ENCODE results near the gene TEX44. TPM values are rescaled to one million over a fixed set of nuclear protein-coding genes. Genes with fewer than 3 reads are reported as not detected.
"Not testable (repeated sequence)": the region's sequence is repeated elsewhere in the genome, so short reads cannot be mapped to it uniquely, and the experiment has no call there.

The TEX44 gene
- total RNA-seq, 2 experiments from 2014 or later = not detected

DNA sequence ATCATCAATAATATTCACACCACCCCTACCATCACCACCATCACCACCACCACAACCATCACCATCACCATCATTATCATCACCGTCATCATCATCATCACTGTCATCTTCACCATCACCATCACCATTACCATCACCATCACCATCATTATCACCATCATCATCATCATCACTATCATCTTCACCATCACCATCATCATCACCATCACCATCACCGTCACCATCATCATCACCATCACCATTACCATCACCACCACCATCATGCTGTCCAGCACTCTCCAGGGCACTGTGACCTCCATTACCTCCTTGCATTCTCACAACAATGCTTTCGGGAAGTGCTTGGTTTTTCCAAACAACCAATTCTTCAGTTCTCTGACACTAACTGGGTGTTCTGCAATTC, 13.1 kb upstream of the TEX44 start:
- intact Hi-C loops (cut with DNase I, micrococcal nuclease) = no loop called here
- POLR2A ChIA-PET = no interaction called here
- Histone ChIP-seq H3K4me1 (ENCODE audit: insufficient read depth, low read length) (no peaks in the 10 kb centered on the region), H3K36me3 (ENCODE audit: insufficient read depth, low read length) (no peaks in the 10 kb centered on the region), H3K4me3 (ENCODE audit: low read length) (no peak overlapping the region), H3K27ac (ENCODE audit: low read depth in 1 of 2, low read length in 2 of 2) (no peak overlapping the region), H3K27me3 (ENCODE audit: control insufficient read depth in 1 of 2, insufficient read depth in 2 of 2, low read length in 2 of 2) (no peaks in the 10 kb centered on the region), H3K9me3 (ENCODE audit: control insufficient read depth in 1 of 2, insufficient read depth in 1 of 2, low read length in 2 of 2) (peaks cover 0 to 5% of the 10 kb centered on the region in 2 experiments)
- no peaks in the 10 kb centered on the region for H3K27me3 Mint-ChIP-seq
- no peak overlapping the region for H3K4me3 Mint-ChIP-seq
- CTCF ChIA-PET = no interaction called here
- DNase-seq (no peak), ATAC-seq (ENCODE audit: poor library complexity) (no peak)
- TF ChIP-seq, protein P1, sequence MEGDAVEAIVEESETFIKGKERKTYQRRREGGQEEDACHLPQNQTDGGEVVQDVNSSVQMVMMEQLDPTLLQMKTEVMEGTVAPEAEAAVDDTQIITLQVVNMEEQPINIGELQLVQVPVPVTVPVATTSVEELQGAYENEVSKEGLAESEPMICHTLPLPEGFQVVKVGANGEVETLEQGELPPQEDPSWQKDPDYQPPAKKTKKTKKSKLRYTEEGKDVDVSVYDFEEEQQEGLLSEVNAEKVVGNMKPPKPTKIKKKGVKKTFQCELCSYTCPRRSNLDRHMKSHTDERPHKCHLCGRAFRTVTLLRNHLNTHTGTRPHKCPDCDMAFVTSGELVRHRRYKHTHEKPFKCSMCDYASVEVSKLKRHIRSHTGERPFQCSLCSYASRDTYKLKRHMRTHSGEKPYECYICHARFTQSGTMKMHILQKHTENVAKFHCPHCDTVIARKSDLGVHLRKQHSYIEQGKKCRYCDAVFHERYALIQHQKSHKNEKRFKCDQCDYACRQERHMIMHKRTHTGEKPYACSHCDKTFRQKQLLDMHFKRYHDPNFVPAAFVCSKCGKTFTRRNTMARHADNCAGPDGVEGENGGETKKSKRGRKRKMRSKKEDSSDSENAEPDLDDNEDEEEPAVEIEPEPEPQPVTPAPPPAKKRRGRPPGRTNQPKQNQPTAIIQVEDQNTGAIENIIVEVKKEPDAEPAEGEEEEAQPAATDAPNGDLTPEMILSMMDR (IDR thresholded peaks at IDR 0.05) = no peak
- peaks cover 2% of the 10 kb centered on the region for H3K9me3 Mint-ChIP-seq
- no peaks in the 10 kb centered on the region for H3K4me1 Mint-ChIP-seq (ENCODE audit: low read depth)
- H3K36me3 Mint-ChIP-seq (ENCODE audit: low read depth) = no peaks in the 10 kb centered on the region
- no peak overlapping the region for H3K27ac Mint-ChIP-seq

DNA sequence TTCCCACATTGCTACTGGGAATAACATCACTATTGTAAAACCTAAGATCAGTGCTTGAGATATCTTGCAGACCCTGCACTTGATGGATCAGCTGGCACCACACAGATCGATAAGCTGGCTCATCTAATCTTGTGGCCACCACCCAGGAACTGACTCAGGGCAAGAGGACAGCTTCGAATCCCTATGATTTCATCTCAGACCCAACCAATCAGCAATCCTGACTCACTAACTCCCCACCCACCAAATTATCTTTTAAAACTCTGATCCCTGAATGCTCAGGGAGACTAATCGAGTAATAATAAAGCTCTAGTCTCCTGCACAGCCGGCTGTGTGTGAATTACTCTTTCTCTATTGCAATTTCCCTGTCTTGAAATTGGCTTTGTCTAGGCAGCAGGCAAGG, 11.3 kb upstream of the TEX44 start:
- CTCF ChIA-PET = no interaction called here
- Histone ChIP-seq H3K4me3 (ENCODE audit: low read length) (no peak overlapping the region), H3K9me3 (ENCODE audit: control insufficient read depth in 1 of 2, insufficient read depth in 1 of 2, low read length in 2 of 2) (no peaks in the 10 kb centered on the region), H3K27ac (ENCODE audit: low read depth in 1 of 2, low read length in 2 of 2) (no peak overlapping the region), H3K36me3 (ENCODE audit: insufficient read depth, low read length) (no peaks in the 10 kb centered on the region), H3K4me1 (ENCODE audit: insufficient read depth, low read length) (no peaks in the 10 kb centered on the region), H3K27me3 (ENCODE audit: control insufficient read depth in 1 of 2, insufficient read depth in 2 of 2, low read length in 2 of 2) (no peaks in the 10 kb centered on the region)
- Mint-ChIP-seq H3K9me3 (peaks cover 2% of the 10 kb centered on the region), H3K27me3 (no peaks in the 10 kb centered on the region), H3K4me3 (no peak overlapping the region), H3K27ac (no peak overlapping the region), H3K4me1 (ENCODE audit: low read depth) (no peaks in the 10 kb centered on the region), H3K36me3 (ENCODE audit: low read depth) (no peaks in the 10 kb centered on the region)
- ATAC-seq (ENCODE audit: poor library complexity) (no peak), DNase-seq (no peak)
- TF ChIP-seq, protein P1 (IDR thresholded peaks at IDR 0.05) = no peak
- intact Hi-C loops (cut with DNase I, micrococcal nuclease) = no loop called here
- POLR2A ChIA-PET = no interaction called here

DNA sequence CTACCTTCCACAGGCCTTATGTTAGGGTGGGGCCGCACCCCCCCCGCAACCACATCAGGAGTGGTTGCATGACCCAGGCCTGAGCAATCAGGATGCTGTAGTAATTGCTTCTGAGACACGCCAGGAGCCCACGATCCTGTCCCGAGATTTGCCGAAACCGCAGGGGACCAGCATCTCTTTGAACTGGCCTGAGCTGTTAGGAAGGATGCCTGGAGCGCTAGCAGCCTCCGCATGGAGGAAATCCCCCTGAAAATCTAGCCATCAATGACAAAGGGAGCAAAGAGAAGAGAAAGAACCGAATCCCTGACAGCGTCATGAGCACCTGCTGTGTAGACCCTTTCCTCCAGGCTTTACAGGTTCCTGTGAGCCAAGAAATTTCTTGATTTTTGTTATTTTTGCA, 8.7 kb upstream of the TEX44 start:
- Mint-ChIP-seq H3K9me3 (no peaks in the 10 kb centered on the region), H3K4me1 (ENCODE audit: low read depth) (no peaks in the 10 kb centered on the region), H3K27me3 (no peaks in the 10 kb centered on the region), H3K4me3 (no peak overlapping the region), H3K27ac (no peak overlapping the region), H3K36me3 (ENCODE audit: low read depth) (no peaks in the 10 kb centered on the region)
- Histone ChIP-seq H3K27me3 (ENCODE audit: control insufficient read depth in 1 of 2, insufficient read depth in 2 of 2, low read length in 2 of 2) (no peaks in the 10 kb centered on the region), H3K9me3 (ENCODE audit: control insufficient read depth in 1 of 2, insufficient read depth in 1 of 2, low read length in 2 of 2) (no peaks in the 10 kb centered on the region), H3K27ac (ENCODE audit: low read depth in 1 of 2, low read length in 2 of 2) (no peak overlapping the region), H3K4me1 (ENCODE audit: insufficient read depth, low read length) (no peaks in the 10 kb centered on the region), H3K36me3 (ENCODE audit: insufficient read depth, low read length) (no peaks in the 10 kb centered on the region), H3K4me3 (ENCODE audit: low read length) (no peak overlapping the region)
- DNase-seq = no peak
- no peak for ATAC-seq (ENCODE audit: poor library complexity)
- CTCF ChIA-PET = no interaction called here
- POLR2A ChIA-PET = no interaction called here
- intact Hi-C loops (cut with DNase I, micrococcal nuclease) = no loop called here
- TF ChIP-seq, protein P1 (IDR thresholded peaks at IDR 0.05) = no peak

DNA sequence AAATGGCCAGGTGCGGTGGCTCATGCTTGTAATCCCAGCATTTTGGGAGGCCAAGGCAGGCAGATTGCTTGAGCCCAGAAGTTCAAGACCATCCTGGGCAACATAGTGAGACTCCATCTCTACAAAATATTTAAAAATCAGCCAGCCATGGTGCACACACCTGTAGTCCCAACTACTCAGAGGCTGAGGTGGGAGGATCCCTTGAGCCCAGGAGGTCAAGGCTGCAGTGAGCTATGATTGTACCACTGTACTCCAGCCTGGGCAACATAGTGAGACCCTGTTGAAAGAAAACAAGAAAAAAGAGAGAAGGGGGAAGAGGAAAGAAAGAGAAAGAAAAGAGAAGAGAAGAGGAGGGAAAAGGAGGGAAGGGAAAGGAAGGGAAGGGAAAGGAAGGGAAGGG, 4.9 kb upstream of the TEX44 start:
- intact Hi-C loops (cut with DNase I, micrococcal nuclease); H3K27me3 Mint-ChIP-seq; H3K9me3 Mint-ChIP-seq; ATAC-seq (ENCODE audit: poor library complexity); CTCF ChIA-PET; DNase-seq; H3K4me3 Mint-ChIP-seq; H3K27ac ChIP-seq (ENCODE audit: low read depth in 1 of 2, low read length in 2 of 2); H3K36me3 ChIP-seq (ENCODE audit: insufficient read depth, low read length); POLR2A ChIA-PET; H3K36me3 Mint-ChIP-seq (ENCODE audit: low read depth); H3K4me3 ChIP-seq (ENCODE audit: low read length); H3K4me1 Mint-ChIP-seq (ENCODE audit: low read depth); H3K27ac Mint-ChIP-seq; H3K27me3 ChIP-seq (ENCODE audit: control insufficient read depth in 1 of 2, insufficient read depth in 2 of 2, low read length in 2 of 2); H3K4me1 ChIP-seq (ENCODE audit: insufficient read depth, low read length); H3K9me3 ChIP-seq (ENCODE audit: control insufficient read depth in 1 of 2, insufficient read depth in 1 of 2, low read length in 2 of 2): not testable (repeated sequence)

All from CD4-positive, alpha-beta T cell (primary cell).